SK-N-MC (cell line): Measurements from ENCODE around the gene PTPRN2.
"Not testable (repeated sequence)": the region's sequence is repeated elsewhere in the genome, so short reads cannot be mapped to it uniquely, and the experiment has no call there.

Experiments
- DNase-seq: peaks from one replicate; pipeline ENCODE4 v3.0.0-alpha.2; 2011; ENCODE audit warnings: low read depth, low spot score
- H3K27ac ChIP-seq: fragments of 200-600 bp; sonication (generic); 2 replicates; pipeline ENCODE4 v1.5.1; 2016; ENCODE audit warnings: mixed run types
- H3K36me3 ChIP-seq: fragments of 200-600 bp; sonication (generic); 2 replicates; pipeline ENCODE4 v1.6.1; 2017; ENCODE audit warnings: antibody characterized with exemption, low read length, mixed read lengths; ENCODE audit not compliant: insufficient read depth
- H3K4me3 ChIP-seq: fragments of 200-600 bp; sonication (generic); 2 replicates; pipeline ENCODE4 v1.5.1; 2016
- H3K9ac ChIP-seq: fragments of 200-600 bp; sonication (generic); 2 replicates; pipeline ENCODE4 v1.8.0; 2017; ENCODE audit warnings: mixed run types, mixed read lengths; ENCODE audit not compliant: insufficient read length
- H3K9me3 ChIP-seq: fragments of 200-600 bp; sonication (generic); 2 replicates; pipeline ENCODE4 v1.6.1; 2017; ENCODE audit warnings: low read depth, mild to moderate bottlenecking, antibody characterized with exemption, low read length, moderate library complexity, mixed read lengths
- EZH2 ChIP-seq: fragments of 200-600 bp; sonication (generic); IDR thresholded peaks from one replicate; pipeline ENCODE4 v1.6.1; 2017; ENCODE audit warnings: antibody characterized with exemption
- FOXP2 ChIP-seq: optimal IDR thresholded peaks from 2 replicates; pipeline ENCODE3; 2011; ENCODE audit warnings: mild to moderate bottlenecking, moderate library complexity; ENCODE audit not compliant: insufficient read depth; ENCODE audit errors: extremely low read length, control extremely low read depth
- POLR2AphosphoS5 ChIP-seq: IDR thresholded peaks from 2 replicates; pipeline ENCODE4 v1.6.1; 2012; ENCODE audit warnings: mild to moderate bottlenecking, low read depth, low read length, borderline replicate concordance

Gene PTPRN2

DNA sequence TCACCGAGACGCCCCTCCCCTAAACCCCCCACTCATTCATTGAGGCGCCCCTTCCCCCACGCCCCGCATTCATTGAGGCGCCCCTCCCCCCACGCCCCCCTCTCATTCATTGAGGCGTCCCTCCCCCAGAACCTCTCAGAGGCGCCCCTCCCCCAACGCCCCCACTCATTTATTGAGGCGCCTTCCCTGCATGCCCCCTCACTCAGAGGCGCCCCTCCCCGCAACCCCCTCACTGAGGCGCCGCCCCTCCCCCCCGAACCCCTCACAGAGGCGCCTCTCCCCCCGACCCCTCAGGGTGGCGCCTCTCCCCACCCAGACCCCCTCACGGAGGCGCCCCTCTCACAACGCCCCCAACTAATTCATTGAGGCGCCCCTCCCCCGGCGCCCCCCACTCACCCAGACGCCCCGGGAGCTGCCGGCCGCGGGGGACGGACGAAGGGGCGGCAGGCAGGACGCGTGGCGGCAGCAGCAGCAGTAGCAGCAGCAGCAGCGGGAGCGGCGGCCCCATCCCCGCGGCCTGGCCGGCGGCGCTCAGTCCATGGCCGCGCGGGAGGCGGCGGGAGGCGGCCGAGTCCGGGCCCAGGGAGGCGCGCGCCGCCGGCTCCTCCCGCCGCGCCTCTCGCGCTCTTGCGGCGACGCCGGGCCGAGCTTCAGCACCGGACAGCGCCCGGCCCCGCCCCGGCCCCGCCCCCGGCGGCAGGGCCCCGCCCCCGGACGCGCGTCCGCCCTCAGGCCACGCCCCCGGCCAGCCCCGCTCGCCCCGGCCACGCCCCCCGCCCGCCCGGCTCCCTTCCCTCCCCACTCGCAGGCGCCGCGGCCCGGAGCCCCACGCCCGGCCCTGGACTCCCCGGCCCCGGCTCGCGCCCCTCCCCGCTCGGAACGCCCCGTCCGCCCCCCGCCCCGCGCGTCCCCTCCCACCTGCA is at the start of gene PTPRN2:
TSS of gene PTPRN2 (minus strand) at position 662 of the 923 bp plus-strand sequence.
- TF ChIP-seq POLR2AphosphoS5 (no peak), EZH2 (no peak), FOXP2 (no peak)
- H3K36me3 ChIP-seq, result no peaks in the 10 kb centered on the region
- no peak for DNase-seq
- H3K27ac ChIP-seq, result no peak within 1 kb of the TSS
- H3K4me3 ChIP-seq, result peak within 1 kb of the TSS; percentile 40; the same call in 1 of the 2 replicates
- H3K9me3 ChIP-seq, result no peaks in the 10 kb centered on the region
- no peak within 1 kb of the TSS for H3K9ac ChIP-seq

DNA sequence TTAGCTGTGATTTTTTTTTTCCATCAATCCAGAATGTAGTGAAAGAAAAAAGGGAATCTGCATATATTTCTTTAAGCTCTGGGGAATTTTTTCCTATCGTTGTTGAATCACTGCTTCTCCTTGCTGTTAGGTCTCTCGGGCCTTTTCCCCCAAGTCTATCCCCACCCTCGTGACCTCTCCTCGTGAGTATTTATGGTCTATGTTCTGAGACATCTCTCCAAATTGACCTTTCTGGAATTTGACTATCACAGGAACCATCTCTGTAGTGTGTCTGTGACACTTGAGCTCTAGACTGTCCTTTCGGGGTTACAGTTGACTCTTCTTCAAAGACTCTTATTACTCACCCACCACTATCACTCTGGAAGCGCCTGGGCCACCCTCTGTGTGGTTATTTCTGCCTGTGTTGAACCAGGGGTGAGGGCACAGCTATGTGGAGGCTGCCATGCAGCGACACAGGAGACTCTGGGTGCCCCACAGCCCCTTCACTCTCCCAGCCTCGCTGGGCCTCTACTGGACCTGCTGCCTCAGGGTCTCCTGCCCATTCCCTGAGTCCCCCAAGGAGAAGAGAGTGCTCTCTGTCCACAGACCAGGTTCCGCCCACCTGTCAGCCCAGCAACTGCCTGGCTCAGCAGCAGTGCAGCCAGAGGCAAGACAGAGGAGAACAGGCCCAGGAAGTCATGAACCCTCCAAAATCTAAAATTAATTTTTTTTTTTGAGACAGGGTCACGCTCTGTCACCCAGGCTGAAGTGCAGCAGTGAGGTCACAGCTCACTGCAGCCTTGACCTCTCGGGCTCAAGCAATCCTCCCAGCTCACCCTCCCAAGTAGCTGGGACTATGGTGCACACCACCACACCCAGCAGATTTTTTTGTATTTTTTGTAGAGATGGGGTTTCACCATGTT is 45.7 kb upstream of the PTPRN2 start:
- DNase-seq, result no peak
- Histone ChIP-seq H3K27ac (no peak overlapping the region), H3K4me3 (no peak overlapping the region), H3K9me3 (no peaks in the 10 kb centered on the region), H3K36me3 (peaks cover 32% of the 10 kb centered on the region), H3K9ac (no peak overlapping the region)
- TF ChIP-seq POLR2AphosphoS5, result no peak
- TF ChIP-seq EZH2, result no peak
- TF ChIP-seq FOXP2, result no peak

DNA sequence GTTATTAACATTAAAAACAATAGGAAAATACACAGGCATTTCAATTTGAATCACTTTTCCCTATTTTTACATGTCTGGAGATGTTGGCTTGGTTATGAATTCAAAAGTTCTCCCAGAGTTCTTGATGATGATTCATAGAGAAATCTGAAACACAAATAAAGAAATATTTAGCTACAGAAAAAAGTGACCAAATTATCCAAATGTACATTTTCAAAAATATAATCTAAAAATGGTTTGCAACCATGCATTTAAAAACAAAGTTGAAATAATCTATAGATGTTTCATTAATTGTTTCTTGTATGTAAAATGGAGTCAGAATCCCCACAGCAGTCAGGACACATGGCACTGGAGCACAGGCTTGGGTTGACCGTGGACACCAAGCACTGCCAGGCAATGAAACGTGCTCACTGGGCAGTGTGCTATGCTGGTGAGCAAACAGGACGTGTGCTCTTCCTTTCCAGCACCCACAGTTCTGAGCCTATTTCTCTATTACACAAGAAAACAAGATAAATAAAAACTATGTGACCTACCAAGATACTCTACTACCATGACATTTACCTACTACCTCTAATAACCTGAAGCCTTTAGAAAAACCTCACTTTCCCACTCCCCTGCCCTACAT is 44.1 kb upstream of the PTPRN2 start:
- Histone ChIP-seq H3K9me3 (no peaks in the 10 kb centered on the region), H3K4me3 (no peak overlapping the region), H3K36me3 (peaks cover 27% of the 10 kb centered on the region; the same call in 1 of the 2 replicates), H3K9ac (no peak overlapping the region), H3K27ac (no peak overlapping the region)
- DNase-seq, result no peak
- TF ChIP-seq EZH2 (no peak), FOXP2 (no peak), POLR2AphosphoS5 (no peak)

DNA sequence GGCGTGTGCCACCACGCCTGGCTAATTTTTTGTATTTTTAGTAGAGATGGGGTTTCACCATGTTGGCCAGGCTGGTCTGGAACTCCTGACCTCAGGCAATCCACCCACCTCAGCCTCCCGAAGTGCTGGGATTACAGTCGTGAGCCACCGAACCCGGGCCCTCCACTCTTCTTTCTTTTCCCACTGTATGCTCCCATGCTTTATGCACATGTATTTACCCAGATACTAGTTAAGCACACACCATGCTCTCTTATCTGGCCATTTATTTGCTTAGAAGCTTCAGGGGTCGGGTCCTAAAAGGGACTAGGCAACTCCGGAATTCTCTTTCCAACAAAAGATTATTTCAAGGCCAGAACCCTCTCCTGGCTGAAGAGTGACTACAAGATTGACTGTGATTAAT is 38.7 kb upstream of the PTPRN2 start:
- not testable (repeated sequence) for H3K9me3 ChIP-seq, DNase-seq, H3K9ac ChIP-seq, H3K27ac ChIP-seq, H3K4me3 ChIP-seq
- H3K36me3 ChIP-seq, result peaks cover 25% of the 10 kb centered on the region; the same call in 1 of the 2 replicates

DNA sequence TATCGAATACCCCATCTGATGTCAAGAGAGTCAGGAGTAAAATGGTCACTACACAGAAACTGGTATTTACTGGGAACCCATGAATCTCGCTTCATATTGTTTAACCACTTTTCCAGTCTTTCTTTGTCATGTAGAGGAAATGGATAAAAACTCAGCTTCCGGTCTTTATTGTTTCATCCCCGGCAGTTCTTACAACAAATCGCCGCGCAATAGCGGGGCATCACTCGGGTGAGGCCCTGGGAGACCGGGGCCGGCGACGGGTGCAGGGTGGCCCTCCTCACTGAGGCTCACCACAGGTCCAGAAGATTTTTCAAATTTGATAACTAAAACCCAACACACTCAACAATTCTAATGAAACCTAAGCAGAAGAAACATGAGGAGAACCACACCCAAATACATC is 35.6 kb upstream of the PTPRN2 start:
- TF ChIP-seq FOXP2, result no peak
- no peak for TF ChIP-seq EZH2
- TF ChIP-seq POLR2AphosphoS5, result no peak
- Histone ChIP-seq H3K36me3 (peaks cover 5% of the 10 kb centered on the region), H3K27ac (no peak overlapping the region), H3K9me3 (no peaks in the 10 kb centered on the region), H3K4me3 (no peak overlapping the region), H3K9ac (no peak overlapping the region)
- DNase-seq, result no peak

DNA sequence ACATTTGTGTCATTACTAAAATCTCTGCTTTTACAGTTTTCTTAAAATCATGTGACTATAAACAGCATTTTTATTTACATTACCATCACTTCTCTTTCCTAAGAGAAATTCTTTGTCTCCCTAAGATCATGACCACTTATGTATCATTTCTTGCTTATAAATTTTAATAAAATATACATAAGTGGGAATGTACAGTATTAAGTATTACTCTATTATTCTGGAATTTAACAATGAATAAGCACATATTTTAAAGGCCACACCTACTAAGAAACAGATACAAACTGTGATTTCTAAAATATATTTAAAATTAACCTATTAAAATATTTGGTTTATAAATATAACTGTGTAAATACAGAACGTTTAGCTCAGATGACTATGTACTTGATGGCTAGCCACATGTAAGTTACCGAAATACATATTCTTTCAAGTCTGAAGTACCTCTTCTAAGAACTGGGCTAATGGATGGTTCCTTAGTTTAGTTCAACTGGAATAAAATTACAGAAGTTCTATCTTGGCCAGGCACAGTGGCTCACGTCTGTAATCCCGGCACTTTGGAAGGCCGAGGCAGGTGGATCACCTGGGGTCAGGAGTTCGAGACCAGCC is 33.3 kb upstream of the PTPRN2 start:
- Histone ChIP-seq H3K36me3 (peaks cover 5% of the 10 kb centered on the region), H3K9ac (no peak overlapping the region), H3K9me3 (no peaks in the 10 kb centered on the region), H3K4me3 (no peak overlapping the region), H3K27ac (no peak overlapping the region)
- TF ChIP-seq POLR2AphosphoS5 (no peak), EZH2 (no peak), FOXP2 (no peak)
- no peak for DNase-seq

DNA sequence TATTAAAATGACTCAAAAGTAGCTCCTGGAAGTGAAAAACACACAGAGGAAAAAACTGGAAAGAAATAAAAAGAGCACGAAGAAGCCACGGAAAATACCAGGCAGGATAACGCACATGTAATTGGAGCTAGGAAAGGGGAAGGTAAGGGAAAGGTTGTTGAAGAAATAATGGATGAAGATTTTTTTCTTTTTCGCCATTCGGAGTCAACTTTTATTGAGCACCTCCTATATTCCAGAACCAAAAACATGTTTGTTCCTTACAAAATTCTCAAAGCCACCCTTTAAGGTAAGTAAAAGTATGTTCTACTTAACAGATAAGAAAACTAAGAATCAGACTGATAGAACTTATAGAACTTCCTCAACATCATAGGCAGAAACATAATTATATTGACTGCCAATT is 32.8 kb upstream of the PTPRN2 start:
- no peak overlapping the region for H3K27ac ChIP-seq
- no peaks in the 10 kb centered on the region for H3K9me3 ChIP-seq
- H3K9ac ChIP-seq, result no peak overlapping the region
- TF ChIP-seq EZH2 (no peak), POLR2AphosphoS5 (no peak), FOXP2 (no peak)
- peaks cover 5% of the 10 kb centered on the region for H3K36me3 ChIP-seq
- no peak overlapping the region for H3K4me3 ChIP-seq
- DNase-seq, result no peak

DNA sequence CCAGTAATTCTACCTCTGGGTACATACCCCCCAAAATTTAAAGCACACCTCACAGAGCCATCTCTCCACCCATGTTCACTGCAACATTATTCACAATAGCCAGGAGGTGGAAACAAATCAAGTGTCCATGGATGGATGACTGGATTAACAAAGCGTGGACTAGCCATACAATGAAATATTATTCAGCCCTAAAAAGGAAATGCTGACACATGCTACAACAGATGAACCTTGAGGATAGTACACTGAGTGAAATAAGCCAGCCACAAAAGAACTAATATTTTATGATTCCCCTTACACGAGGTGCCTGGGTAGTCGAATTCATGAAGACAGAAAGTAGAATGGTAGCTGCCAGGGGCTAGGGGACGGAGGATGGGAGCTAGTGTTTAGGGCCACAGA is 31.1 kb upstream of the PTPRN2 start:
- no peak for DNase-seq
- Histone ChIP-seq H3K36me3 (peaks cover 5% of the 10 kb centered on the region), H3K9me3 (no peaks in the 10 kb centered on the region), H3K9ac (no peak overlapping the region), H3K27ac (no peak overlapping the region), H3K4me3 (no peak overlapping the region)
- TF ChIP-seq POLR2AphosphoS5 (no peak), FOXP2 (no peak), EZH2 (no peak)
